Activated CD4-positive, alpha-beta T cell treated with anti-CD3 and anti-CD28 coated beads for 36 hours (primary cell): ENCODE results near the gene BLZF1. TPM values are rescaled to one million over a fixed set of nuclear protein-coding genes. Genes with fewer than 3 reads are reported as not detected.

Source experiments
- ATAC-seq: fragments of 200-7000 bp; cut with Tn5 transposase; one replicate; pipeline ENCODE4 v1.10.0; 2021; ENCODE audit warnings: mild to moderate bottlenecking, moderate library complexity
- CTCF ChIA-PET: fragments of 350-600 bp; sonication (Branson Sonifier 250); formaldehyde crosslinking; loops from one replicate; lab custom pipeline; 2021; ENCODE audit warnings: antibody characterized with exemption; lab: Charles Lee
- POLR2A ChIA-PET: fragments of 350-600 bp; sonication (Branson Sonifier 250); formaldehyde crosslinking; loops from one replicate; lab custom pipeline; 2021; ENCODE audit warnings: antibody characterized with exemption, inconsistent platforms; lab: Charles Lee
- DNase-seq: peaks from one replicate; pipeline ENCODE4 v3.0.0-alpha.2; 2020
- H3K27ac Mint-ChIP-seq: one replicate; pipeline ENCODE4 v1.8.0; 2021; ENCODE audit warnings: mixed read lengths
- H3K27me3 Mint-ChIP-seq: one replicate; pipeline ENCODE4 v1.8.0; 2021; ENCODE audit warnings: mixed read lengths
- H3K36me3 Mint-ChIP-seq: one replicate; pipeline ENCODE4 v1.8.0; 2021; ENCODE audit warnings: low read depth, mixed read lengths
- H3K4me1 Mint-ChIP-seq: one replicate; pipeline ENCODE4 v1.8.0; 2021; ENCODE audit warnings: mixed read lengths
- H3K4me3 Mint-ChIP-seq: one replicate; pipeline ENCODE4 v1.8.0; 2021; ENCODE audit warnings: mild to moderate bottlenecking, moderate library complexity, mixed read lengths
- H3K9me3 Mint-ChIP-seq: one replicate; pipeline ENCODE4 v1.8.0; 2021; ENCODE audit warnings: low read depth, mixed read lengths
- intact Hi-C, 2 experiments: fragments of 100-400 bp; cut with DNase I in 1 of 2; cut with micrococcal nuclease in 1 of 2; formaldehyde crosslinking; loops; one replicate each; pipeline versions ENCODE4 v1.14.2 to v1.15.1; 2022 to 2024; cut with DNase I, micrococcal nuclease
- total RNA-seq, 2 experiments: library from RNA; stranded (reverse); gene quantifications; one replicate each; pipeline ENCODE4 v1.2.3, GENCODE V29; 2021

BLZF1 gene, protein sequence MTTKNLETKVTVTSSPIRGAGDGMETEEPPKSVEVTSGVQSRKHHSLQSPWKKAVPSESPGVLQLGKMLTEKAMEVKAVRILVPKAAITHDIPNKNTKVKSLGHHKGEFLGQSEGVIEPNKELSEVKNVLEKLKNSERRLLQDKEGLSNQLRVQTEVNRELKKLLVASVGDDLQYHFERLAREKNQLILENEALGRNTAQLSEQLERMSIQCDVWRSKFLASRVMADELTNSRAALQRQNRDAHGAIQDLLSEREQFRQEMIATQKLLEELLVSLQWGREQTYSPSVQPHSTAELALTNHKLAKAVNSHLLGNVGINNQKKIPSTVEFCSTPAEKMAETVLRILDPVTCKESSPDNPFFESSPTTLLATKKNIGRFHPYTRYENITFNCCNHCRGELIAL
- 1 to 10 TPM; 6.5 to 7.1 TPM for total RNA-seq

GRCh38 chr1:169367686-169368405, at the start of gene BLZF1, which contains the start of gene NME7:
TSS of gene BLZF1 (plus strand) at chr1:169368195. CDS start at chr1:169369523, 1,328 bp downstream.
TSS of gene NME7 (minus strand) at chr1:169367797. CDS start at chr1:169367710, 87 bp downstream.
- H3K4me3 Mint-ChIP-seq, result no peak within 1 kb of the TSS
- CTCF ChIA-PET, result interaction anchor here (0.7 to 2.3 kb wide), 3 partner anchors 10 to 1026 kb away, joined by 3 to 8 read pairs (median 3); no protein-coding TSS in a partner anchor
- H3K36me3 Mint-ChIP-seq, result peaks cover 13% of the 10 kb centered on the region
- intact Hi-C loops, result loop anchor here (1.0 to 10.0 kb wide), 21 partner anchors 22 to 1432 kb away; partner anchors contain the start of genes ATP1B1 (in 2 of the 2), METTL18 (in 2 of the 2), SFT2D2 (in 2 of the 2) and SLC19A2 (in 2 of the 2)
- H3K27me3 Mint-ChIP-seq, result no peaks in the 10 kb centered on the region
- no peaks in the 10 kb centered on the region for H3K9me3 Mint-ChIP-seq
- H3K4me1 Mint-ChIP-seq, result peaks cover 30% of the 10 kb centered on the region
- H3K27ac Mint-ChIP-seq, result no peak within 1 kb of the TSS
- ATAC-seq, result peak; percentile 93
- POLR2A ChIA-PET, result interaction anchor here (1.7 kb wide), 1 partner anchor 124 kb away, joined by 8 read pairs; no protein-coding TSS in a partner anchor
- DNase-seq, result peak; percentile 99

- intact Hi-C loops, result no loop called here
- Mint-ChIP-seq H3K9me3 (no peaks in the 10 kb centered on the region), H3K4me1 (peaks cover 9% of the 10 kb centered on the region), H3K4me3 (no peak overlapping the region), H3K27ac (no peak overlapping the region), H3K36me3 (peaks cover 2% of the 10 kb centered on the region), H3K27me3 (no peaks in the 10 kb centered on the region)
- ChIA-PET POLR2A (no interaction called here), CTCF (no interaction called here)
- ATAC-seq, result no peak
- DNase-seq, result no peak
Observed at GRCh38 chr1:169318536-169319244, 49.3 kb upstream of the BLZF1 start.

- Mint-ChIP-seq H3K4me1 (peaks cover 13% of the 10 kb centered on the region), H3K4me3 (no peak overlapping the region), H3K27ac (no peak overlapping the region), H3K9me3 (no peaks in the 10 kb centered on the region), H3K36me3 (peaks cover 2% of the 10 kb centered on the region), H3K27me3 (no peaks in the 10 kb centered on the region)
- ChIA-PET CTCF (interaction anchor here (0.6 to 1.0 kb wide), 3 partner anchors 11 to 861 kb away, joined by 3 to 4 read pairs (median 3); no protein-coding TSS in a partner anchor), POLR2A (no interaction called here)
- intact Hi-C loops, result no loop called here
- no peak for DNase-seq
- ATAC-seq, result peak; percentile 66
Observed at GRCh38 chr1:169321539-169321938, 46.5 kb upstream of the BLZF1 start.

- CTCF ChIA-PET, result interaction anchor here (0.9 to 1.0 kb wide), 2 partner anchors 11 to 26 kb away, joined by 3 to 4 read pairs; no protein-coding TSS in a partner anchor
- POLR2A ChIA-PET, result no interaction called here
- no peaks in the 10 kb centered on the region for H3K27me3 Mint-ChIP-seq
- ATAC-seq (no peak), DNase-seq (no peak)
- H3K9me3 Mint-ChIP-seq, result no peaks in the 10 kb centered on the region
- no peak overlapping the region for H3K27ac Mint-ChIP-seq
- H3K36me3 Mint-ChIP-seq, result peaks cover 2% of the 10 kb centered on the region
- H3K4me3 Mint-ChIP-seq, result no peak overlapping the region
- intact Hi-C loops, result no loop called here
- peaks cover 19% of the 10 kb centered on the region for H3K4me1 Mint-ChIP-seq
Observed at GRCh38 chr1:169322138-169322537, 45.9 kb upstream of the BLZF1 start.

- intact Hi-C loops, result loop anchor here in 1 of 2 experiments (5.0 kb wide), 1 partner anchor 88 kb away; no protein-coding TSS in a partner anchor
- Mint-ChIP-seq H3K4me1 (peaks cover 24% of the 10 kb centered on the region), H3K27ac (no peak overlapping the region), H3K36me3 (peaks cover 13% of the 10 kb centered on the region), H3K27me3 (no peaks in the 10 kb centered on the region), H3K9me3 (peaks cover 8% of the 10 kb centered on the region), H3K4me3 (no peak overlapping the region)
- ATAC-seq, result no peak
- POLR2A ChIA-PET, result no interaction called here
- no peak for DNase-seq
- CTCF ChIA-PET, result interaction anchor here (1.0 to 2.0 kb wide), 3 partner anchors 15 to 24 kb away, joined by 3 to 4 read pairs (median 3); no protein-coding TSS in a partner anchor
Observed at GRCh38 chr1:169325117-169325516, 42.9 kb upstream of the BLZF1 start.

GRCh38 chr1:169326261-169326955, 41.6 kb upstream of the BLZF1 start:
- ChIA-PET CTCF (interaction anchor here (0.7 to 2.0 kb wide), 6 partner anchors 12 to 340 kb away, joined by 3 to 6 read pairs (median 3); no protein-coding TSS in a partner anchor), POLR2A (no interaction called here)
- no peak for DNase-seq
- H3K27ac Mint-ChIP-seq, result no peak overlapping the region
- H3K4me1 Mint-ChIP-seq, result peaks cover 24% of the 10 kb centered on the region
- peaks cover 20% of the 10 kb centered on the region for H3K36me3 Mint-ChIP-seq
- intact Hi-C loops, result loop anchor here in 1 of 2 experiments (5.0 kb wide), 1 partner anchor 89 kb away; no protein-coding TSS in a partner anchor
- H3K4me3 Mint-ChIP-seq, result no peak overlapping the region
- H3K9me3 Mint-ChIP-seq, result peaks cover 15% of the 10 kb centered on the region
- H3K27me3 Mint-ChIP-seq, result no peaks in the 10 kb centered on the region
- peak; percentile 25 for ATAC-seq

GRCh38 chr1:169326956-169327268, 41.1 kb upstream of the BLZF1 start:
- intact Hi-C loops, result loop anchor here in 1 of 2 experiments (5.0 kb wide), 1 partner anchor 90 kb away; no protein-coding TSS in a partner anchor
- Mint-ChIP-seq H3K27ac (no peak overlapping the region), H3K4me3 (no peak overlapping the region), H3K27me3 (no peaks in the 10 kb centered on the region), H3K9me3 (peaks cover 15% of the 10 kb centered on the region), H3K36me3 (peaks cover 20% of the 10 kb centered on the region), H3K4me1 (peaks cover 19% of the 10 kb centered on the region)
- DNase-seq, result no peak
- CTCF ChIA-PET, result interaction anchor here (0.7 to 2.0 kb wide), 6 partner anchors 12 to 340 kb away, joined by 3 to 6 read pairs (median 3); no protein-coding TSS in a partner anchor
- POLR2A ChIA-PET, result no interaction called here
- ATAC-seq, result peak; percentile 96

DNA sequence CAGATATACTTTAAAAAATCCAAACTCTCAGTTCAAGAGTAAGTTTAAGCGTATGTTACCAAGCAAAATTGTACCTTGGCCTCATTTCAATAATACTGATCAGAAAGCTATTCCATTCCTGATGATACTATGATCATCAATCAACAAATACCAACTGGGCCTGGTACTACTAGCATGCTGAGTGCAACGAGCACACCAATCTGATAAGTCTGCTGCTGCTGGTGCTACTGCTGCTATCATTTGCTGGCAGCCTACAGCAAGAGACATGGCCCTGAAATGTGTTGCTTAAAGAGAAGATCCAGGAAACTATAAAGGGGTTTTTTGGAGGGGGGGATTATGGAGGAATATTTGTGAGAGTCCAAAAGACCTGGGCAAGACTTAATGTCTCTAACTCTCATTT, 40.1 kb upstream of the BLZF1 start:
- H3K27me3 Mint-ChIP-seq, result no peaks in the 10 kb centered on the region
- DNase-seq (no peak), ATAC-seq (no peak)
- H3K4me3 Mint-ChIP-seq, result no peak overlapping the region
- POLR2A ChIA-PET, result no interaction called here
- peaks cover 16% of the 10 kb centered on the region for H3K4me1 Mint-ChIP-seq
- CTCF ChIA-PET, result interaction anchor here (1.5 kb wide), 1 partner anchor 11 kb away, joined by 6 read pairs; no protein-coding TSS in a partner anchor
- intact Hi-C loops, result loop anchor here in 1 of 2 experiments (5.0 kb wide), 1 partner anchor 91 kb away; no protein-coding TSS in a partner anchor
- peaks cover 18% of the 10 kb centered on the region for H3K9me3 Mint-ChIP-seq
- peaks cover 18% of the 10 kb centered on the region for H3K36me3 Mint-ChIP-seq
- H3K27ac Mint-ChIP-seq, result no peak overlapping the region

GRCh38 chr1:169329383-169329782, 38.6 kb upstream of the BLZF1 start:
- peaks cover 17% of the 10 kb centered on the region for H3K4me1 Mint-ChIP-seq
- H3K36me3 Mint-ChIP-seq, result peaks cover 18% of the 10 kb centered on the region
- no peak for ATAC-seq
- ChIA-PET CTCF (interaction anchor here (1.2 kb wide), 1 partner anchor 19 kb away, joined by 3 read pairs; no protein-coding TSS in a partner anchor), POLR2A (no interaction called here)
- H3K4me3 Mint-ChIP-seq, result no peak overlapping the region
- H3K27ac Mint-ChIP-seq, result no peak overlapping the region
- no peak for DNase-seq
- peaks cover 19% of the 10 kb centered on the region for H3K9me3 Mint-ChIP-seq
- intact Hi-C loops, result loop anchor here in 1 of 2 experiments (5.0 kb wide), 1 partner anchor 92 kb away; no protein-coding TSS in a partner anchor
- H3K27me3 Mint-ChIP-seq, result no peaks in the 10 kb centered on the region

GRCh38 chr1:169330927-169331326, 37.1 kb upstream of the BLZF1 start:
- Mint-ChIP-seq H3K9me3 (peaks cover 26% of the 10 kb centered on the region), H3K27ac (no peak overlapping the region), H3K27me3 (no peaks in the 10 kb centered on the region), H3K36me3 (peaks cover 27% of the 10 kb centered on the region), H3K4me1 (peaks cover 22% of the 10 kb centered on the region), H3K4me3 (no peak overlapping the region)
- intact Hi-C loops, result no loop called here
- CTCF ChIA-PET, result no interaction called here
- ATAC-seq, result no peak
- POLR2A ChIA-PET, result no interaction called here
- no peak for DNase-seq
